Measurements from ENCODE around the gene SWT1.

The SWT1 gene

DNA sequence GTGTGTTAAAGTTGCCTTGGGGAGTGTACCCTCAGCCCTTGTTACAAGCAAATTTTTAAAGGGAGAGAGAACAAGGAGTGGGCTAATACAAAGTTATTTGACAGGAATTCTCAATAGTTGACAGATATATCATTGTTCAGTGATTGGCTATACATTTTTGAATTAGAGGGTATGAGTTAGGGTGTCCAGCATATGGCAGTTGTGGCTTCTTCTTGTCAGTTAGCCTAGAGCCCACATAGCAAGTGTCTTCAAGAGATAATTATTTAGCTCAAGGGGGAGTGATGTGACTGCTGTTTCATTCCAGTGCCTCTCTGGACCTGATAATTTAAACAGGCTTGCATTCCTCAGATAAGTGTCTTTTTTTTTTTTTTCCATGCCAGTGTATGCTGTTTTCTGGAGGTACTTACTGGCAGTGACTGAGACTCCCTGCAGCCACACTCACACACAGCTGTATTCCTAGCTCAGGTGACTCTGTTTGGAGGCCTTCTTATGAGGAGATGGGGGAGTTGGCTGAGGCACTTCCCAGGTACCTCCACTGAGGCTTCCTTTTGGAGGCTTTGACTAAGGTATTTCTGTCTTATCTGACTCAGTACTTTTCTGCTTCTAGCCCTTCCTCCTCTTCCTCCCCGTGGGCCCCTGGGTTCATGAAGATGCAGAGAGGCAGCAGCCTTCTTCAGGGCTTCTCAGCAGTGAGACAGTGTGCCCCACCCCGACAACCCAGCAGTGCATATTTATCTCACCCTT, 127.7 kb downstream of the SWT1 start:
- DNase-seq (ENCODE audit: low read depth in 1 of 2, low spot score in 1 of 2), result no peak

GRCh38 chr1:185287451-185287850, 130.5 kb downstream of the SWT1 start:
- DNase-seq (ENCODE audit: low read depth in 1 of 2, low spot score in 1 of 2), result no peak

DNA sequence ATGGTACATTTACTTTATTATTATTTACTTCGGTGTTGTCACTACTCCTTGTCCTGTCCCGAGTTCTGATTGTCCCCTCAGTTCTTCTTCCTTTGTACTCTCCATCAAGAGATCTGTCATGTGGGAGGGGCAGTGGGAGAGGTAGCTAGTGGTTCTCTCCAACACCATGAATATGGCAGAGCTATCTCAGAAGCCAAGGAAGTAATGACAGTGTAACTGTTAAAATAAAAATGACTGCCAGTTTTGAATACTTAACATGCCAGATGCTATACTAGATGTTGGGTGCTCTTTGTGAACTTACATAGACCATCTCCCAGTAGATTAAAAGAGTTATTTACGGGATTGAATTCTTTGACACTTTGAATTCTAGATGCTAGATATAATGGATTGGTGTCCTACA, 131.5 kb downstream of the SWT1 start:
- DNase-seq (ENCODE audit: low read depth in 1 of 2, low spot score in 1 of 2), result no peak

DNA sequence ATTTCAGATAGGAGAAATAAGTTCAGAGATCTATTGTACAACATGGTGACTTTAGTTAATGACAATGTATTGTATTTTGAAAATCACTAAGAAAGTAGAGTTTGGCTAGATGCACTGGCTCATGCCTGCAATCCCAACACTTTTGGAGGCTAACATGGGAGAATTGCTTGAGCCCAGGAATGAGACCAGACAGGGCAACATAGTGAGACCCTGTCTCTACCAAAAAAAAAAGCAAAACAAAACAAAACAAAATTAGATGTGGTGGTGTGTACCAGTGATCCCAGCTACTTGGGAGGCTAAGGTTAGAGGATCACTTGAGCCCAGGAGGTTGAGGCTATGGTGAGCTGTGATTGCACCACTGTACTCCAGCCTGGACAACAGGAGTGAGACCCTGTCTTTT, 132.9 kb downstream of the SWT1 start:
- DNase-seq (ENCODE audit: low read depth in 1 of 2, low spot score in 1 of 2), result no peak

DNA sequence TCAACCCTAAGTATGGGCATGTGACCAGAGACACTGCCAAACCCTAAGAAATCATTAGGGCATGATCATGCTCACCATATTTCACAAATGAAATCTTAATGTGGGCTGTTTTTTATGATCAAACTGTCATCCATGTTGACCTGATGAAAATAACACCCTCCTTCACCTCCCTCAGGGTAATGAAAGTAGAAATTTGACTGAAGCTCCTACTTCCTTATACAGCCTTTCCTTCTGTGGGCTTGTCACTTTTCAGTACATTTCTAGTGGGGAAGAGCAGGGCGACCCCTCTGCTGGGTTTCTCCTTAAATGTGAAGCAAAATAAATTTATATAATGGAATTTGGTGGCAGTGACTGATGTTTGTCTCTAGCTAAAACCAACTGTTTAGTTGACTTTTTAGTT, 134.2 kb downstream of the SWT1 start:
- DNase-seq (ENCODE audit: low read depth in 1 of 2, low spot score in 1 of 2), result no peak

DNA sequence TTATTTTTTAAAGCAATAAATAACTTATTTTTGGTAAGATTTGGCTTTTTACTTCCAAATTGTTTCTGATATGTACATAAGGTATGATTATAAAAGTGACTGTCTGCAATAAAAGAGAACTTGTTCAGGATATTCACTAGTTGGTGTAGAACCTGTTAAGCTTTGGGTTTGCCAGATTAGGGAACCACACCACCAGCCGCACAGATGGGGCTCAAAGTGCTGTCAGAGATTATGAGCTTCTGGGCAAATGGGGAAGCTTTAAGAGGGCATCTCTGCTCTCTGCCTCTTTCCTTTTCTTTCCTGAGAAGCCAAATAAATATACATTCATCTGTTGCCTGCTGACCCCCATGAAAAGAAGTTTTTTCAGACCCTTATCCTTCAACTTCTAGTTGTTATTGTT, 134.7 kb downstream of the SWT1 start:
- no peak for DNase-seq (ENCODE audit: low read depth in 1 of 2, low spot score in 1 of 2)

- no peak for DNase-seq (ENCODE audit: low read depth in 1 of 2, low spot score in 1 of 2)
Measured at GRCh38 chr1:185292237-185292636, 135.3 kb downstream of the SWT1 start.

DNA sequence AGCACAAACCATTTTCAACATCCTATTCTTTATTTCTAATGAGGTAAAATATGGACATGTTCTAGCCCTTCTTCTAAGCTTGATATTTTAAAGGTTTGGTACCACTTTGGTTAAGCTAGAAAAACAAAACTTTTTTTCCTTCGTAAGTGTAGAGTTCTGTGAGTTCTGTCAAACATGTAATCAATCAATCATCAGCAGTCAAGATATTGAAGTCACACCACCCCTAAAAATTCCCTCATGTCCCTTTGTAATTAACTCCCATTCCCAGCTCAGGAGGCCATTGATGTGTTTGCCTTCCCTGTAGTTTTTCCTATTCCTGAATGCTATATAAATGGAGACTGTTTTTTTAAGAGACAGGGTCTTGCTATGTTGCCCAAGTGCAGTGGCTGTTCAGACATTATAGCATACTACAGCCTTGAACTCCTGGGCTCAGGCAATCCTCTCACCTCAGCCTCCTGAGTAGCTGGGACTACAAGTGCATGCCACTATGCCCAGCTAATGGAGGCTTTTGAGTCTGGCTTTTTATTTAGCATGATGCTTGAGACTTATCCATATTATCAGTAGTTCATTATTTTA, 137.1 kb downstream of the SWT1 start:
- no peak for DNase-seq (ENCODE audit: low read depth in 1 of 2, low spot score in 1 of 2)

- DNase-seq (ENCODE audit: low read depth in 1 of 2, low spot score in 1 of 2), result no peak
Measured at GRCh38 chr1:185295091-185295490, 138.1 kb downstream of the SWT1 start.

- no peak for DNase-seq (ENCODE audit: low read depth in 1 of 2, low spot score in 1 of 2)
Measured at GRCh38 chr1:185297982-185298381, 141.0 kb downstream of the SWT1 start.

GRCh38 chr1:185300152-185300551, 143.2 kb downstream of the SWT1 start:
- no peak for DNase-seq (ENCODE audit: low read depth in 1 of 2, low spot score in 1 of 2)

DNA sequence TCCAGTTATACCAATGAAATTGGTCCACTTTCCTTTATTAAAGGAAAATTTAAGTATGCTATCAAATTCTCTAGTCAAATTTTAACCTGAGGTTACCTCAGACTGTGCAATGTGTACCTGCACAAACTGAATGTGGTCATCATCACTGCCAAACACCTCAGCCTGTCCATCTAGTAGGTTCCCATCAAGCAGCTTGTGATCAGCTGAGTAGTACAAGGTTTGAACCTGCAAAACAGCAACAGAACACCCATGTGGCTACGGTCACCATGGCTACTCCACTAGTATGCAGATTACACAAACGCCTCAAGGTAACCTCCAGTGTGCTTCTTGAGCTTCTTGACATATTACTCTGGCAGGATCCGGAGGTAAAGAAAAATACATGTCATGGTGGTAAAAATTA, 148.5 kb downstream of the SWT1 start:
- DNase-seq (ENCODE audit: low read depth in 1 of 2, low spot score in 1 of 2), result no peak

DNA sequence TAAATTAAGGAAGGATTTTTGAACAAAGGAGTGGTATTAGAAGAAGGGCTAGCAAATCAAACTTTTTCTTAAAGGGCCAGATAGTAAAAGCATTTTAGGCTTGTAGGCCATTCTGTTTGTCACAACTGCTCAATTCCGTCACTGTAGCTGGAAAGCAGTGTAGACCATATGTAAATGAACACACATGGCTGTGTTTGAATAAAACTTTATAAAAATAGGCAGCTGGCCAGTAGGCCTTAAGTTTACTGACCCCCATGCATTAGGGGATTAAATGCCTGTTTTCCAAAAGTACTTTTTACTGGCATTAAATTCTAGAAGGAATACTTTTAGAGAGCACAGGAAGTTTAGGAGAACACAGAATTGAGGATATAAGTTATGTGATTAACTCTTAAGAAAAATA, 151.2 kb downstream of the SWT1 start:
- no peak for DNase-seq (ENCODE audit: low read depth in 1 of 2, low spot score in 1 of 2)

GRCh38 chr1:185309566-185309965, 152.6 kb downstream of the SWT1 start:
- no peak for DNase-seq (ENCODE audit: low read depth in 1 of 2, low spot score in 1 of 2)

GRCh38 chr1:185311589-185312225, 154.7 kb downstream of the SWT1 start:
- no peak for DNase-seq (ENCODE audit: low read depth in 1 of 2, low spot score in 1 of 2)

- DNase-seq (ENCODE audit: low read depth in 1 of 2, low spot score in 1 of 2), result no peak
Measured at GRCh38 chr1:185312361-185313138, 155.6 kb downstream of the SWT1 start.

GRCh38 chr1:185314411-185314810, 157.4 kb downstream of the SWT1 start:
- DNase-seq (ENCODE audit: low read depth in 1 of 2, low spot score in 1 of 2), result no peak

GRCh38 chr1:185315445-185316071, 158.6 kb downstream of the SWT1 start:
- DNase-seq (ENCODE audit: low read depth in 1 of 2, low spot score in 1 of 2), result no peak

- peak; percentile 73 to 88 for DNase-seq (ENCODE audit: low read depth in 1 of 2, low spot score in 1 of 2)
Measured at GRCh38 chr1:185316163-185317033, 159.4 kb downstream of the SWT1 start.
